Ishikawa (cell line): ENCODE measurements around the gene CCDC146.

Experiments
- CEBPB ChIP-seq: IDR thresholded peaks from 2 replicates; pipeline ENCODE4 v1.6.1; 2012
- CREB1 ChIP-seq: IDR thresholded peaks from 2 replicates; pipeline ENCODE4 v1.6.1; 2012; ENCODE audit warnings: low read depth
- EGR1 ChIP-seq: IDR thresholded peaks from 2 replicates; pipeline ENCODE4 v1.6.1; 2012
- EP300 ChIP-seq: IDR thresholded peaks from 2 replicates; pipeline ENCODE4 v1.6.1; 2012; ENCODE audit warnings: borderline replicate concordance
- FOXM1 ChIP-seq: IDR thresholded peaks from 2 replicates; pipeline ENCODE4 v1.6.1; 2012; ENCODE audit warnings: low read depth, borderline replicate concordance
- MAX ChIP-seq: IDR thresholded peaks from 2 replicates; pipeline ENCODE4 v1.6.1; 2012
- NFIC ChIP-seq: IDR thresholded peaks from 2 replicates; pipeline ENCODE4 v1.6.1; 2012
- RAD21 ChIP-seq: IDR thresholded peaks from 2 replicates; pipeline ENCODE4 v1.6.1; 2012; ENCODE audit warnings: low read depth
- REST ChIP-seq: IDR thresholded peaks from 2 replicates; pipeline ENCODE4 v1.6.1; 2012; ENCODE audit warnings: low read depth, mild to moderate bottlenecking
- TAF1 ChIP-seq: IDR thresholded peaks from 2 replicates; pipeline ENCODE4 v1.6.1; 2012; ENCODE audit warnings: low read depth, mild to moderate bottlenecking
- TCF12 ChIP-seq: IDR thresholded peaks from 2 replicates; pipeline ENCODE4 v1.6.1; 2012; ENCODE audit warnings: low read depth
- TEAD4 ChIP-seq: IDR thresholded peaks from 2 replicates; pipeline ENCODE4 v1.6.1; 2012
- USF1 ChIP-seq: IDR thresholded peaks from 2 replicates; pipeline ENCODE4 v1.6.1; 2012
- YY1 ChIP-seq: IDR thresholded peaks from 2 replicates; pipeline ENCODE4 v1.6.1; 2012; ENCODE audit warnings: low read depth
- ZBTB7A ChIP-seq: IDR thresholded peaks from 2 replicates; pipeline ENCODE4 v1.6.1; 2012; ENCODE audit warnings: low read depth

Gene CCDC146

GRCh38 chr7:77308792-77309191 lies 186.4 kb downstream of the CCDC146 start:
- TF ChIP-seq YY1 = no peak
- no peak for TF ChIP-seq EGR1
- TF ChIP-seq NFIC = no peak
- no peak for TF ChIP-seq USF1
- TF ChIP-seq CEBPB = no peak
- no peak for TF ChIP-seq FOXM1
- TF ChIP-seq TAF1 = no peak
- TF ChIP-seq REST = no peak
- TF ChIP-seq TCF12 = peak; percentile 49
- no peak for TF ChIP-seq ZBTB7A
- no peak for TF ChIP-seq EP300
- no peak for TF ChIP-seq RAD21
- TF ChIP-seq TEAD4 = 0 out of 2 replicates have a peak, but pooled peaks have one; percentile 33
- TF ChIP-seq MAX = peak; percentile 77
- no peak for TF ChIP-seq CREB1

- TF ChIP-seq USF1 (no peak), EGR1 (no peak), MAX (peak; percentile 32; the same call in 1 of the 2 replicates), TEAD4 (peak; percentile 76), CEBPB (0 out of 2 replicates have a peak, but pooled peaks have one; percentile 39), TCF12 (peak; percentile 96), FOXM1 (peak; percentile 87), EP300 (peak; percentile 94), RAD21 (no peak), REST (no peak), ZBTB7A (no peak), NFIC (peak; percentile 88)
Measured at GRCh38 chr7:77309714-77310220, 187.4 kb downstream of the CCDC146 start.

- TF ChIP-seq CREB1 (no peak), EP300 (peak; percentile 76; the same call in 1 of the 2 replicates), USF1 (no peak), EGR1 (no peak), TEAD4 (peak; percentile 71), REST (no peak), MAX (peak; percentile 34; the same call in 1 of the 2 replicates), RAD21 (no peak), TAF1 (no peak), NFIC (0 out of 2 replicates have a peak, but pooled peaks have one; percentile 44), YY1 (no peak), ZBTB7A (no peak), TCF12 (peak; percentile 67), FOXM1 (0 out of 2 replicates have a peak, but pooled peaks have one; percentile 25)
Measured at GRCh38 chr7:77310982-77311381, 188.6 kb downstream of the CCDC146 start.
